SU-DHL-6 (cell line): ENCODE data around the gene KRT36.

ENCODE experiments used
- EZH2phosphoT487 ChIP-seq: fragments of 200-600 bp; sonication (generic), shearing (Covaris generic); conservative IDR thresholded peaks from 2 replicates; pipeline ENCODE4 v1.6.1; 2018; ENCODE audit warnings: mild to moderate bottlenecking, antibody characterized with exemption, low read length, moderate library complexity, mixed read lengths
- TF ChIP-seq, protein P1 (sequence below): fragments of 200-600 bp; sonication (generic); IDR thresholded peaks from one replicate; pipeline ENCODE4 v1.5.1; 2017; ENCODE audit warnings: antibody characterized with exemption, mild to moderate bottlenecking, low read length, moderate library complexity; ENCODE audit not compliant: insufficient read depth, poor library complexity, severe bottlenecking

DNA sequence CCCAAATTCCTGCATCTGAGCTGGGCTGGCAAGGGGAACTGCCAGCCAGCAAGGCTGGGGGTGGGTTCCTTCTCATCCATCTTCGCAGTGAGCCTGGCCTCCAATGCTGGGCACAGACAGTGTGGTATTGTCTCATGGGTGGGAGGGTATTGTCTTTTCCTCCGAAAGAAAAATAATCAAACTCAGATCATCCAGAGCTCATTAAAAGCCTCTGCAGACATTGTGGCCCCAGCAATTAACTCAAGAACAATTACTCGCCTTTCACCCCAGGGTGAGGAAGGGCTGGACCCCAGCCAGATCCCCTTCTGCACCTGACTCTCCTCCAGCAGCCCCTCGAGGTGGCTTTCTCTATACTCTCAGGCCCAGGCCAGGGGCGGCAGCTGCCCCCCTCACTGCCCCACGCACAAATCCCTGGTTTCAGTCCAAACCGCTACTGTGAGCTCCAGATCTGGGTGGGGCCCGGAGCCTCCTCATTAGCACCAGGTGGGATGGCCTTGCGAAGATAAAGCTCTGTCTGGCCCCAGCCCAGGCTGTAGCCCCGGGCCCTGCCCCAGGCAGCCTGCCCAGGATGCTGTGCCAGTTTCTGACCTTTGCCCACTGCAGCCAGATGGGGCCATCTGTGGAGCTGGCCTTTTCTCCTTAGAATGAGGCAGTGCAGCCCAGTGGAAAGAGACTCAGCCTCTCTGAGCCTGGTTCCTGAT is 31.3 kb upstream of the KRT36 start:
- TF ChIP-seq, protein P1, sequence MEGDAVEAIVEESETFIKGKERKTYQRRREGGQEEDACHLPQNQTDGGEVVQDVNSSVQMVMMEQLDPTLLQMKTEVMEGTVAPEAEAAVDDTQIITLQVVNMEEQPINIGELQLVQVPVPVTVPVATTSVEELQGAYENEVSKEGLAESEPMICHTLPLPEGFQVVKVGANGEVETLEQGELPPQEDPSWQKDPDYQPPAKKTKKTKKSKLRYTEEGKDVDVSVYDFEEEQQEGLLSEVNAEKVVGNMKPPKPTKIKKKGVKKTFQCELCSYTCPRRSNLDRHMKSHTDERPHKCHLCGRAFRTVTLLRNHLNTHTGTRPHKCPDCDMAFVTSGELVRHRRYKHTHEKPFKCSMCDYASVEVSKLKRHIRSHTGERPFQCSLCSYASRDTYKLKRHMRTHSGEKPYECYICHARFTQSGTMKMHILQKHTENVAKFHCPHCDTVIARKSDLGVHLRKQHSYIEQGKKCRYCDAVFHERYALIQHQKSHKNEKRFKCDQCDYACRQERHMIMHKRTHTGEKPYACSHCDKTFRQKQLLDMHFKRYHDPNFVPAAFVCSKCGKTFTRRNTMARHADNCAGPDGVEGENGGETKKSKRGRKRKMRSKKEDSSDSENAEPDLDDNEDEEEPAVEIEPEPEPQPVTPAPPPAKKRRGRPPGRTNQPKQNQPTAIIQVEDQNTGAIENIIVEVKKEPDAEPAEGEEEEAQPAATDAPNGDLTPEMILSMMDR, result no peak
- no peak for TF ChIP-seq EZH2phosphoT487
